GM21825 (cell line): ENCODE results near the gene ATF7IP.

Experiments
- ATAC-seq: cut with Tn5 transposase; IDR thresholded peaks from one replicate; pipeline ENCODE4 v1.9.1; 2021; ENCODE audit warnings: mild to moderate bottlenecking, moderate library complexity; ENCODE audit not compliant: unreplicated experiment

ATF7IP gene

GRCh38 chr12:14410841-14411569, 45.5 kb downstream of the ATF7IP start:
- ATAC-seq, result no peak

DNA sequence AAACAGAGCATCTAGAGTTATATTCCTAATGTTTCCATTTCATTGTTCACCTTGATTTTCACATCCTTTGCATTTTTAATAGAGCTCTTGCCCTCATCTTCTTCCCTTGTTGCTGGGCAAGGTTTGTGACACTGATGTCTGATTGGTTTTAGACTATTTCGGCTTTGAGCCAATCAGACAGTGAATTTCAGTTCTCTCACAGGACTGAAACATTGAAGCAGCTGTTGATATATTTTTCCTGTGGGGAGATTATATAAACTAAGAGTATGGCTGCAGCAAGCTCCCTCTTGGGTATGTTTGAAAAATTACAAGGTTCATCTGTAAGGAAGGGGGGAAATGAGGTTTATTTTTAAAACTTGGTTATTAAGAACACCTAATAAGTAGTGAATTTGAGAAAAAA, 51.2 kb downstream of the ATF7IP start:
- no peak for ATAC-seq

DNA sequence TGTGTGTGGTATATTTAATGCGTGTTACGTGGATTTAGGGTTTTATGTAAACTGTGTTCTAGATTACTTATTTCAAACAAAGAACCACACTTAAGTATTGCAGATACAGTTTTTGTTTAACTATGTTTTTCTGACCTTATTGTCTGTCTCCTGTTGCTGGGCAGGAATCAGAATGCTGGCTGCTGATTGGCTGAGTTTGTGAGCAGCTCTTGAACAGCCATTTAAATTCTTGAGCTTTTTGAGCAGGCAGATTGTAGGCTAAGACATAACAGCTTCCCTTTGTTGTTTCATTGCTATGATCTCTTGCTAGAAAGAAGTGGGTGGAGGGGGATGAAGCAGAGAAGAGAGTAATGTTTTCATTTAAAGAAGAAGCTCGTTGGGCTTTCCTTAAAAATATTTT, 52.2 kb downstream of the ATF7IP start:
- no peak for ATAC-seq

GRCh38 chr12:14418451-14418890, 53.0 kb downstream of the ATF7IP start:
- ATAC-seq, result no peak

DNA sequence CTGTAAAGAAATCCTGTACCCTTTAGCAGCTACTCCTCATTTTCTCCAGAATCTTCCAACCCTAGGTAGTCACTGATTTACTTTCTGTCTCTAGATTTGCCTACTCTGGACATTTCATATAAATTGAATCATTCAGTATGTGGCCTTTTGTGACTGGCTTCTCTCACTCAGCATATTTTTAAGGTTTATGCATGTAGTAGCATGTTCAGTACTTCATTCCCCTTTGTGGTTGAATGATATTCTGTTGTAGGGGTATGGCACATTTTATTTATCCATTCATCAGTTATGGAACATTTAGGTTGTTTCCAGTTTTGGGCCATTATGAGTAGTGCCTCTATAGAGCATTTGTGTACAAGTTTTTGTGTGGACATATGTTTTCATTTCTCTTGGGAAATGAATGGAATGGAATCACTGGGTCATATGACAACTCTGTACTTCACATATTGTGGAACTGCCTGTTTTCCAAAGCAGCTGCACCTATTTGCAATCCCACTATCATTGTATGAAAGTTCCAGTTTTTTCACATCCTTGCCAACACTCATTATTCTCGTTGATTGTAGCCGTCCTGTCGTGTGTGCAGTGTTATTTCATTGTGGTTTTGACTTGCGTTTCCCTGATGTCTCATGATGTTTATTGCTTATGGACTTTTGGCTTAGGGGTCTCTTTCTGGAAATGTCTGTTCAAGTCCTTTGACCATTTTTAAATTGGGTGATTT, 57.2 kb downstream of the ATF7IP start:
- ATAC-seq, result no peak

- no peak for ATAC-seq
Observed at GRCh38 chr12:14424545-14424944, 59.1 kb downstream of the ATF7IP start.

DNA sequence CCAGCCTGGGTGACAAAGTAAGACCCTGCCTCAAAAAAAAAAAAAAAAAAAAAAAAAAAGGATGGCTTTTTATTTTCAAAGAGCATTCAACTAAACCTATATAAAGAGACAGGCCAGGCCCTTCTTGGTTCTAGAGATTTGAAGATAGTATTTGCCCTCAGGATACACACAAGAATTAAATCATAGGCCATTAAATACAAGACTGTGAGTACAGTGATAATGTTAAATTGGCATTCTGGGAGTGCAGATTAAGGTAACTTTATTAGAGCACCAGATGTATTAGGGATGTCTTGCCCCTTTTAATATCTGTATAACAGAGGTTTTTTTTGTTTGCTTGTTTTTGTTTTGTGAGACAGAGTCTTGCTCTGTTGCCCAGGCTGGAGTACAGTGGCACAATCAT, 61.3 kb downstream of the ATF7IP start:
- ATAC-seq, result no peak

- no peak for ATAC-seq
Observed at GRCh38 chr12:14427929-14428328, 62.4 kb downstream of the ATF7IP start.

DNA sequence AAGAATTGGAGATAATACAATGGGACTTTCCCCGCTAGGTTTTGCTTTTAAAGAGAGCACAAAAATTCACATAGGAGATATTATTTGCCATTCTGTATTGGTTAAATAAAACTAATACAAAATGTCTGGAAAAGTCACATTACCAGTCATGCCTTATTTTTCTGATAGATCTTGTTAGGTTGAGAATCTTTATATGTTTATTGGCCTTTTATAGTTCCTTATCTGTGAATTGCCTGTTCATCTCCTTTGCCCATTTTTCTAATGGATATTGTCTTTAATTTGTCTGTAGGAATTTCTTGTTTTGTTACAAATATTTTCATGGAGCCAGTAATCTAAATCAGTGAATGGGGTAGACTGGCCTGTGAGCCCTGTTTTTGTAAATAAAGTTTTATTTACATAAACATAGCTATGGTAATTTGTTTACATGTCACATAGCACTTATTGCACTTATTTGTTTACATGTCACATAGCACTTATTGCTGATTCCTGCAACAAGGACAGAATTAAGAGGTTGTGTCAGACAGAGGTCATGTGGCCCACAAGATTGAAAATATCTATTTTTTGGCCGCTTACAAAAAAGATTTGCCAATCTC, 65.0 kb downstream of the ATF7IP start:
- no peak for ATAC-seq

GRCh38 chr12:14431975-14432374, 66.5 kb downstream of the ATF7IP start:
- ATAC-seq, result no peak

DNA sequence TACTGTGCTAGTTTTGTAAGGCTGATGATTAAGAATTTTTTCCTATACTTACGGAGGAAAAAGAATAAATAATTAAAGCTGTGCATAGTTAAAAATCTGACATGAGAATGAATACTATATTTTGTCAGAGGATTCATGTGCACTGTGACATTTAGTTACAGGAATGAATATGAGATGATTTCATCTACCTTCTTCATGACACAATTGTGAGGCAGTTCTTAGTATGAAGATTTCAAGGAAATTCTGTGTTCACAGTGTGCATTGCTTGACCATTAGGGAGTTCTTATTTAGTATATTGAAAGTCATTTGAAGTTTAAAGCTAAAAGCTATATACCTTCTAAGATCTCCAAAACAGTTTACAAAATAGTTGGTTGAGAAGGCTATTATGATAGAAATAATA, 70.1 kb downstream of the ATF7IP start:
- no peak for ATAC-seq

DNA sequence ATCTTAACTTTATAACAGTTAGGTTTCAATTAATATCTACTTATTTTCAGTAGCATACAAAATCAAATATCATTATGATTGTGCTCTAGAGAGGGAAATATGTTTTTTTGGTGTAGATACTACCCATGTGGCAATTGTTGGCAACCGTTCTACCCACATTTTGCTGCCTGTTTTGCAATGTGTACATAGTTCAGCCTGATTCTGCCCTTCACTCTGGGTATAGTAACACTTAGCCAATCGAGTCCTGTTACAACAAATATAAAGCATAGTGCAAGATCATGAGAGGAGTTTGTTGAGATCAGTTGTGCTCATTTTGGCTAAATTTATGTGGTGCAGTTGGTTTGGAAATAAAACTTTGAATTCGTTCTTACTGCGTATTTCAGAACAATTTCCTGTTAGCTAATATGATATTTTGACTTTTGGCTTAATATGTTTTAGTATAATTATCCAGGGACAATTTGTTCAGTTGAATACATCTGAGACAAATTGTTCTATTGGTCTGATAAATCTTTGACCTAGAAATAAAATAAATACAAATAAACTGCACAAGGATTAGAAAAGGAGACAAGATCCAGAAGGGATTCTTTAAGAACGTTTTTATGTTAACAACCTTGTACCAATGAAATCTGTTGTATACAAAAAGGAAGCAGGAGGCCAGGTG, 76.9 kb downstream of the ATF7IP start:
- ATAC-seq, result no peak

- ATAC-seq, result no peak
Observed at GRCh38 chr12:14443531-14443930, 78.0 kb downstream of the ATF7IP start.

- no peak for ATAC-seq
Observed at GRCh38 chr12:14450479-14450878, 85.0 kb downstream of the ATF7IP start.

GRCh38 chr12:14452336-14452735, 86.9 kb downstream of the ATF7IP start:
- no peak for ATAC-seq

GRCh38 chr12:14452865-14453264, 87.4 kb downstream of the ATF7IP start:
- ATAC-seq, result no peak

DNA sequence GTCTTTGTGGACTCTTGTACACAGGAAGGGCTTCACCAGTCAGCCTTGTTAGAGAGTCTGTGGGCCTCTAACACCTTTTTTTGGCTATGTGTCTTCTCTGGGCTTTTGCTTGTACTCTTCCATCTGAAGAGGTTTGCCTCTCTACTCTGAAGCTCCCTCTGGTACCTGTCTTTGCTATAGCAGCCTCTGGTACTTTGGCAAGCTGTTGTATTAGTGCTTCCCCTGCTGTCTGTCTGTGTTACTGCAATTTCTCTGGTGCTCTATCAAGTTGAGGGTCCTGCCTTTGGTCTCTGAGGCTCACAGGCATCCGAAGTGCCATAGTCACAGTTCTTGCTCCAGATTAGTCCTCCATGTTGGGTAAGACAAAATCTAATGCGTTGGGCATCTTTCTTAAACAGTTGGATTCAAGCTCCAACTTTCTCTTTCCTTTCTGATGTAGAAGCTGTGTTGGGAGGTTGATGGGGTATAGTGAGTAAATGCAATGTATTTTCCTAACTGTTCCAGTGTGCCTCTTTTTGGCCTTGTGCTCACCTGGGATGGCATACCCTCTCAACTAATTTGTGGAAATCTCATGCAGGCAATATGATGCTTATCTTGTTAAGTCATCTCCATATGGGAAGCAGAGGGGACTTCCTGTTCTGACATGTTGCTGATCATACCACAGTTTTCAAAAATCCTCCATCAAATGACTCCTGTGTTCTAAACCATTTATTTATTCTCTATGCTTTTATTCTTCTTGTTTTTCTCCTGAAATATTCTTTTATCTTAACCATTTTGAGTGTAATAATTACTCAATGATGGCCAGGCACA, 88.8 kb downstream of the ATF7IP start:
- ATAC-seq, result peak; percentile 55

DNA sequence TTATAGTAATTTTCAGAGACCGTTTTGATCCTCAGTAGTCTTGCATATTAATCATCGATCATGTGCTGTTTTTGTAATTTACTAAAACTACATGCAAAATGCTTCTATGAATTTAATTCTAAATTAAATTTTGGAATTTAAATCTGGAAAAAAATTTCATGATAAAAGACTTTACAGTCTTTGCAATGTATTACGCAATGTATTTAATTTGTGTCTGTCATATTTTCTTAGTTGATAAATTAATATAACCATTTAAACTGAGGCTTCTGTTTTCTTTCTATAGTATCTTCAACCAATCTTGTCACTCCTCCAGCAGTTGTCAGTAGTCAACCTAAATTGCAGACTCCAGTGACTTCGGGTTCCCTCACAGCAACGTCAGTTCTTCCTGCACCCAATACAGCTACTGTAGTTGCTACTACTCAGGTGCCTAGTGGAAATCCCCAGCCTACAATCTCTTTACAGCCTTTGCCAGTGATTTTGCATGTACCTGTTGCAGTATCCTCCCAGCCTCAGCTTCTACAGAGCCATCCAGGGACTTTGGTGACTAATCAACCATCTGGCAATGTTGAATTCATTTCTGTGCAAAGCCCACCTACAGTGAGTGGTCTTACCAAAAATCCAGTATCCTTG, 94.8 kb downstream of the ATF7IP start:
- ATAC-seq, result no peak

GRCh38 chr12:14471497-14471896, 106.0 kb downstream of the ATF7IP start:
- ATAC-seq, result no peak

- ATAC-seq, result no peak
Observed at GRCh38 chr12:14473707-14474287, 108.3 kb downstream of the ATF7IP start.
